Mesenchymal stem cell (in vitro differentiated cells and primary cell): ENCODE data around the gene P4HTM.

Experiments used
- DNase-seq: peaks from one replicate; pipeline ENCODE4 v3.0.0-alpha.2; 2013
- H2AFZ ChIP-seq: one replicate; pipeline ENCODE4 v1.6.1; 2013; ENCODE audit warnings: low read depth, mild to moderate bottlenecking, control low read depth, inconsistent platforms, low read length, moderate library complexity
- H2AK5ac ChIP-seq: 2 replicates; pipeline ENCODE4 v1.6.1; 2013; ENCODE audit warnings: low read length, moderate library complexity, mild to moderate bottlenecking, inconsistent platforms; ENCODE audit not compliant: severe bottlenecking
- H2BK120ac ChIP-seq: one replicate; pipeline ENCODE4 v1.6.1; 2013; ENCODE audit warnings: low read depth, mild to moderate bottlenecking, inconsistent platforms, low read length, moderate library complexity
- H2BK12ac ChIP-seq, 2 experiments: one replicate each; pipeline ENCODE4 v1.6.1; 2013; ENCODE audit warnings: inconsistent platforms in 2 of 2, low read length in 2 of 2, mild to moderate bottlenecking in 2 of 2, moderate library complexity in 2 of 2, control low read depth in 1 of 2
- H2BK15ac ChIP-seq: one replicate; pipeline ENCODE4 v1.6.1; 2013; ENCODE audit warnings: mild to moderate bottlenecking, low read depth, inconsistent platforms; ENCODE audit not compliant: poor library complexity, severe bottlenecking
- H2BK5ac ChIP-seq: 2 replicates; pipeline ENCODE4 v1.6.1; 2013; ENCODE audit warnings: low read depth, mild to moderate bottlenecking, low read length, control low read depth, inconsistent platforms; ENCODE audit not compliant: poor library complexity, severe bottlenecking
- H3K14ac ChIP-seq, 2 experiments: one replicate each; pipeline ENCODE4 v1.6.1; 2013; ENCODE audit warnings: inconsistent platforms in 2 of 2, low read length in 2 of 2, control low read depth in 1 of 2, mild to moderate bottlenecking in 1 of 2, moderate library complexity in 1 of 2
- H3K18ac ChIP-seq, 2 experiments: one replicate each; pipeline ENCODE4 v1.6.1; 2013; ENCODE audit warnings: inconsistent platforms in 2 of 2, low read length in 2 of 2, control low read depth in 1 of 2, low read depth in 1 of 2, mild to moderate bottlenecking in 1 of 2
- H3K23ac ChIP-seq, 2 experiments: one replicate each; pipeline ENCODE4 v1.6.1; 2013; ENCODE audit warnings: inconsistent platforms in 2 of 2, low read length in 2 of 2, mild to moderate bottlenecking in 2 of 2, moderate library complexity in 2 of 2, control low read depth in 1 of 2
- H3K27ac ChIP-seq: 2 replicates; pipeline ENCODE4 v1.5.1; 2013; ENCODE audit warnings: mild to moderate bottlenecking, moderate library complexity, low read length, control low read depth, inconsistent platforms; ENCODE audit not compliant: poor library complexity, severe bottlenecking
- H3K27me3 ChIP-seq, 2 experiments: 2 replicates each; pipeline versions ENCODE4 v1.6.1 to v1.7.0; 2013; ENCODE audit warnings: low read length in 2 of 2, mild to moderate bottlenecking in 2 of 2, moderate library complexity in 2 of 2, control low read depth in 1 of 2, inconsistent platforms in 1 of 2; ENCODE audit not compliant: control insufficient read depth in 1 of 2, insufficient read depth in 1 of 2
- H3K36me3 ChIP-seq, 2 experiments: 2 replicates each; pipeline versions ENCODE4 v1.6.1 to v1.7.0; 2013; ENCODE audit warnings: low read length in 2 of 2, control low read depth in 1 of 2, inconsistent platforms in 1 of 2, low read depth in 1 of 2, mild to moderate bottlenecking in 1 of 2; ENCODE audit not compliant: insufficient read depth in 2 of 2, control insufficient read depth in 1 of 2
- H3K4ac ChIP-seq, 2 experiments: one replicate each; pipeline ENCODE4 v1.6.1; 2013; ENCODE audit warnings: inconsistent platforms in 2 of 2, low read length in 2 of 2, mild to moderate bottlenecking in 2 of 2, moderate library complexity in 2 of 2, control low read depth in 1 of 2, low read depth in 1 of 2
- H3K4me1 ChIP-seq: 2 replicates; pipeline ENCODE4 v1.6.1; 2013; ENCODE audit warnings: low read depth, low read length, control low read depth; ENCODE audit not compliant: control insufficient read depth, insufficient read depth
- H3K4me2 ChIP-seq: 2 replicates; pipeline ENCODE4 v1.6.1; 2013; ENCODE audit warnings: low read length, mild to moderate bottlenecking, inconsistent platforms; ENCODE audit not compliant: poor library complexity, severe bottlenecking
- H3K4me3 ChIP-seq, 2 experiments: 2 replicates each; pipeline versions ENCODE4 v1.5.1 to v1.7.0; 2013; ENCODE audit warnings: low read length in 2 of 2, mild to moderate bottlenecking in 2 of 2, control low read depth in 1 of 2, low read depth in 1 of 2; ENCODE audit not compliant: insufficient read depth in 1 of 2
- H3K79me1 ChIP-seq: replicated peaks from 2 replicates; pipeline ENCODE4 v1.6.1; 2013; ENCODE audit warnings: mild to moderate bottlenecking, control low read depth, low read length, inconsistent platforms; ENCODE audit not compliant: poor library complexity, severe bottlenecking
- H3K9ac ChIP-seq: 2 replicates; pipeline ENCODE4 v1.7.0; 2013; ENCODE audit warnings: mild to moderate bottlenecking, low read length, moderate library complexity
- H3K9me3 ChIP-seq: 2 replicates; pipeline ENCODE4 v1.7.0; 2013; ENCODE audit warnings: mild to moderate bottlenecking, low read length; ENCODE audit not compliant: control insufficient read depth
- H4K8ac ChIP-seq: one replicate; pipeline ENCODE4 v1.6.1; 2013; ENCODE audit warnings: inconsistent platforms, mild to moderate bottlenecking, low read length, moderate library complexity
- H4K91ac ChIP-seq: one replicate; pipeline ENCODE4 v1.6.1; 2013; ENCODE audit warnings: mild to moderate bottlenecking, low read length, inconsistent platforms
- WGBS: methylation state at CpG from one replicate; pipeline ENCODE4 v1.1.7; 2013; ENCODE audit warnings: mixed read lengths; 5-methylcytosine and 5-hydroxymethylcytosine counted together

Gene P4HTM

DNA sequence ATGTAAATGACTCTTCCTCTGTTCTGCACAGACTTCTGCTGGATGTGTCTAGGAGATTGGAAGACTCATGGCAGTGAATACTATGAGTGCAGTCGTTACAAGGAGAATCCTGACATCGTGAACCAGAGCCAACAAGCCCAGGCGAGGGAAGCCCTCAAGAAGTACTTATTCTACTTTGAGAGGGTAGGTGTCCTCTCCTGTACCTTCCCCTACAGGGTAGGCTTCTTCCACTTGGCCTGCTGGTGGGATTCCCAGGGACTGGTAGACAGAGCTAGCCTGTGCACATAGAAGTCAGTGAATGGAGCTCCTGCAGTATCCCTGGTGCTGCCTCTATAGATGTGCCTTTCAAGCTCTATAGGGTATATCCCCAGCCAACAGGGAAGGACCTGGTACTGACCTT lies 10.6 kb upstream of the P4HTM start:
- no peak overlapping the region for H2BK120ac ChIP-seq
- H3K27ac ChIP-seq, result no peak overlapping the region
- no peak overlapping the region for H4K91ac ChIP-seq
- H3K9me3 ChIP-seq, result no peaks in the 10 kb centered on the region
- H3K18ac ChIP-seq, result no peak overlapping the region
- no peak overlapping the region for H3K9ac ChIP-seq
- H3K14ac ChIP-seq, result no peak overlapping the region
- no peak overlapping the region for H2AFZ ChIP-seq
- peaks cover 24% of the 10 kb centered on the region for H3K79me1 ChIP-seq
- no peak overlapping the region for H3K4me2 ChIP-seq
- no peak overlapping the region for H2BK5ac ChIP-seq
- no peak overlapping the region for H2BK12ac ChIP-seq
- no peak overlapping the region for H3K23ac ChIP-seq
- peaks cover 74 to 92% of the 10 kb centered on the region in 2 experiments for H3K36me3 ChIP-seq
- no peak overlapping the region for H3K4ac ChIP-seq
- H4K8ac ChIP-seq, result no peak overlapping the region
- no peak for DNase-seq
- H3K4me3 ChIP-seq, result no peak overlapping the region
- H3K27me3 ChIP-seq, result no peaks in the 10 kb centered on the region
- 97% methylated on average over 3 of the region's 3 CpGs for WGBS
- no peak overlapping the region for H2BK15ac ChIP-seq
- no peak overlapping the region for H2AK5ac ChIP-seq
- peaks cover 5% of the 10 kb centered on the region for H3K4me1 ChIP-seq

- 93% methylated on average over 4 of the region's 4 CpGs for WGBS
- Histone ChIP-seq H3K18ac (no peak overlapping the region), H3K27ac (no peak overlapping the region), H2BK120ac (no peak overlapping the region), H3K14ac (no peak overlapping the region), H3K27me3 (no peaks in the 10 kb centered on the region), H3K9me3 (no peaks in the 10 kb centered on the region), H3K4me2 (no peak overlapping the region), H3K4me3 (no peak overlapping the region), H3K4ac (no peak overlapping the region), H3K36me3 (peaks cover 74 to 92% of the 10 kb centered on the region in 2 experiments), H4K8ac (no peak overlapping the region), H3K9ac (no peak overlapping the region), H3K79me1 (peaks cover 29% of the 10 kb centered on the region), H2BK12ac (no peak overlapping the region), H2AFZ (no peak overlapping the region), H3K4me1 (peaks cover 8% of the 10 kb centered on the region), H2BK5ac (no peak overlapping the region), H2BK15ac (no peak overlapping the region), H4K91ac (no peak overlapping the region), H2AK5ac (no peak overlapping the region), H3K23ac (no peak overlapping the region)
- DNase-seq, result no peak
Measured at GRCh38 chr3:48980295-48980694, 9.7 kb upstream of the P4HTM start.

DNA sequence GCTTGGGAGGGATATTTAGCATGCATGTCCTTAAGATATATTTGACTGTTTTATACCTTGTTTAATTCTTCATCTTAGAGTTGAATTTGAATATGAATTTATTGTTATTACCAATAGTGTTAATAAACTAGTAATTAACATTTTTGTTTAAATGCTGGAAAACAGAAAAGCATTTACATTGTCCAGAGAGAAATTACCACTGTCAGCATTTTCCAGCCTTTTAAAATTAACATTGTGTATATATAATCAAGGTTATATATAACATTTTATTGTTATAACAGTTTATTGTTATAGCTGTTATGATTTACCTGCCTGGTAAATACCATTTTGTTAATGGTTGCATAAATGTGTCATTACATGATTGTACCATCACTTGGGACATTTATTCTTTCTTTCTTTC lies 8.0 kb upstream of the P4HTM start:
- H2BK15ac ChIP-seq, result no peak overlapping the region
- no peak overlapping the region for H2BK5ac ChIP-seq
- no peak for DNase-seq
- H4K8ac ChIP-seq, result no peak overlapping the region
- H2BK120ac ChIP-seq, result no peak overlapping the region
- no peak overlapping the region for H3K14ac ChIP-seq
- H3K9ac ChIP-seq, result no peak overlapping the region
- no peak overlapping the region for H2AFZ ChIP-seq
- H4K91ac ChIP-seq, result no peak overlapping the region
- H3K4me2 ChIP-seq, result no peak overlapping the region
- no peaks in the 10 kb centered on the region for H3K27me3 ChIP-seq
- H3K36me3 ChIP-seq, result peaks cover 73 to 91% of the 10 kb centered on the region in 2 experiments
- H3K23ac ChIP-seq, result no peak overlapping the region
- peaks cover 34% of the 10 kb centered on the region for H3K79me1 ChIP-seq
- peaks cover 8% of the 10 kb centered on the region for H3K4me1 ChIP-seq
- H3K4me3 ChIP-seq, result no peak overlapping the region
- no peaks in the 10 kb centered on the region for H3K9me3 ChIP-seq
- H3K27ac ChIP-seq, result no peak overlapping the region
- no peak overlapping the region for H2AK5ac ChIP-seq
- H2BK12ac ChIP-seq, result no peak overlapping the region
- no peak overlapping the region for H3K18ac ChIP-seq
- H3K4ac ChIP-seq, result no peak overlapping the region

DNA sequence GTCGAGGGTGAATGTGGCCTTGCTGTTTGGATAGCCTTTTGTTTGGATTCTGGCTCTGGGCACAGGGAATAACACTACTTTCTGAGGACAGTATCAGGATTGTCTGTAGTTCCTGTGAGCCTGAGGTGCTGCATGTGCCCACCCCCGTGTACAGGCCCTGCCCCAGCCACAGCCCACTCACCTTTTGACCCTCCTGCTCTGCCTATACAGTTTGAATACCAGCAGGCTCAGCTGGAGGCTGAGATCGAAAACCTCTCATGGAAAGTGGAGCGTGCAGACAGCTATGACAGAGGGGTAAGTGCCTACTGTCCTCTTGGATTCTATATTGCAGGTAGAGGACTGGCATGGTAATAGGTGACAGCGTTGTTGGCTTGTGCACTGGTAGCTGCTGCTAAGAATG lies 7.4 kb upstream of the P4HTM start:
- Histone ChIP-seq H3K4me3 (no peak overlapping the region), H2BK120ac (no peak overlapping the region), H3K27me3 (no peaks in the 10 kb centered on the region), H3K4me1 (peaks cover 8% of the 10 kb centered on the region), H2BK12ac (no peak overlapping the region), H2BK5ac (no peak overlapping the region), H4K8ac (peak overlapping the region; percentile 19), H3K79me1 (peaks cover 34% of the 10 kb centered on the region), H2AFZ (no peak overlapping the region), H3K4ac (no peak overlapping the region), H3K18ac (no peak overlapping the region), H2BK15ac (no peak overlapping the region), H4K91ac (no peak overlapping the region), H3K9ac (no peak overlapping the region), H3K14ac (no peak overlapping the region), H3K4me2 (no peak overlapping the region), H3K27ac (no peak overlapping the region), H2AK5ac (no peak overlapping the region), H3K9me3 (no peaks in the 10 kb centered on the region), H3K23ac (no peak overlapping the region), H3K36me3 (peaks cover 69 to 85% of the 10 kb centered on the region in 2 experiments)
- DNase-seq, result no peak
- WGBS, result over 99% methylated on average over 5 of the region's 5 CpGs
